Activated CD8-positive, alpha-beta T cell treated with anti-CD3 and anti-CD28 coated beads for 36 hours (primary cell): ENCODE results near the gene TSHZ3. TPM values are rescaled to one million over a fixed set of nuclear protein-coding genes. Genes with fewer than 3 reads are reported as not detected.

ENCODE experiments used
- ATAC-seq: fragments of 200-7000 bp; cut with Tn5 transposase; one replicate; pipeline ENCODE4 v1.10.0; 2021; ENCODE audit warnings: mild to moderate bottlenecking, moderate library complexity
- CTCF ChIA-PET: fragments of 350-600 bp; sonication (Branson Sonifier 250); formaldehyde crosslinking; loops from one replicate; lab custom pipeline; 2021; ENCODE audit warnings: antibody characterized with exemption; lab: Charles Lee
- POLR2A ChIA-PET: fragments of 350-600 bp; sonication (Branson Sonifier 250); formaldehyde crosslinking; loops from one replicate; lab custom pipeline; 2021; ENCODE audit warnings: antibody characterized with exemption; lab: Charles Lee
- DNase-seq: peaks from one replicate; pipeline ENCODE4 v3.0.0-alpha.2; 2020
- H3K27ac Mint-ChIP-seq: one replicate; pipeline ENCODE4 v1.8.0; 2021; ENCODE audit warnings: mild to moderate bottlenecking, mixed read lengths
- H3K27me3 Mint-ChIP-seq: one replicate; pipeline ENCODE4 v1.8.0; 2021; ENCODE audit warnings: mixed read lengths
- H3K36me3 Mint-ChIP-seq: one replicate; pipeline ENCODE4 v1.8.0; 2021; ENCODE audit warnings: low read depth, mixed read lengths
- H3K4me1 Mint-ChIP-seq: one replicate; pipeline ENCODE4 v1.8.0; 2021; ENCODE audit warnings: low read depth, mixed read lengths
- H3K4me3 Mint-ChIP-seq: one replicate; pipeline ENCODE4 v1.8.0; 2021; ENCODE audit warnings: mild to moderate bottlenecking, moderate library complexity, mixed read lengths
- H3K9me3 Mint-ChIP-seq: one replicate; pipeline ENCODE4 v1.8.0; 2021; ENCODE audit warnings: mixed read lengths
- intact Hi-C: fragments of 100-400 bp; cut with micrococcal nuclease; formaldehyde crosslinking; loops from one replicate; pipeline ENCODE4 v1.10.0; 2022
- total RNA-seq, 2 experiments: library from RNA; stranded (reverse); gene quantifications; one replicate each; pipeline ENCODE4 v1.2.3, GENCODE V29; 2021
- TF ChIP-seq, protein P1 (sequence below): fragments of 200-600 bp; IDR thresholded peaks from one replicate; pipeline ENCODE4 v1.8.0; 2022; ENCODE audit warnings: antibody characterized with exemption, mild to moderate bottlenecking

TSHZ3 gene
- total RNA-seq, 2 experiments from 2014 or later: 0.16 to 0.38 TPM

DNA sequence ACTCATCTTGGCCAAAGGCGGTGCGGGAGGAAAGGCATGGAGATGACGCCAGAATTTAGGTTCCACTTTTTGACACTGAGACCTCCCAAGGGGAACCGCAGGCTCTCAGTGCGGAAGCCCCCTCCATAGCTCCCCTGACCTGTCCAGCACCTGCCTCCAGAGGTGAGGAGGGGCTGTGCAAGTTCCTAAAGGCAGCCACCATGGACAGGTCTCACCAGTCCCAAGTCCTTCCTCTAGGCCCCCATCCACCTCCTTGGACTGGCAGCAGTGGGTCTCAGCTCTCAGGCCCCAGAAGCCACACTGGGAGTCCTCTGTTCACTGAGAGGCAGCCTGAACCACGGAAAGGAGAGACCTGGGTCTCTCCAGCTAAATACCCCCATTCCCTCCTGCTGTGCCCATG lies 31.6 kb upstream of the TSHZ3 start:
- H3K36me3 Mint-ChIP-seq: no peaks in the 10 kb centered on the region
- H3K9me3 Mint-ChIP-seq: no peaks in the 10 kb centered on the region
- ChIA-PET POLR2A (no interaction called here), CTCF (no interaction called here)
- intact Hi-C loops: no loop called here
- H3K27me3 Mint-ChIP-seq: peaks cover 15% of the 10 kb centered on the region
- no peak overlapping the region for H3K27ac Mint-ChIP-seq
- no peaks in the 10 kb centered on the region for H3K4me1 Mint-ChIP-seq
- TF ChIP-seq, protein P1, sequence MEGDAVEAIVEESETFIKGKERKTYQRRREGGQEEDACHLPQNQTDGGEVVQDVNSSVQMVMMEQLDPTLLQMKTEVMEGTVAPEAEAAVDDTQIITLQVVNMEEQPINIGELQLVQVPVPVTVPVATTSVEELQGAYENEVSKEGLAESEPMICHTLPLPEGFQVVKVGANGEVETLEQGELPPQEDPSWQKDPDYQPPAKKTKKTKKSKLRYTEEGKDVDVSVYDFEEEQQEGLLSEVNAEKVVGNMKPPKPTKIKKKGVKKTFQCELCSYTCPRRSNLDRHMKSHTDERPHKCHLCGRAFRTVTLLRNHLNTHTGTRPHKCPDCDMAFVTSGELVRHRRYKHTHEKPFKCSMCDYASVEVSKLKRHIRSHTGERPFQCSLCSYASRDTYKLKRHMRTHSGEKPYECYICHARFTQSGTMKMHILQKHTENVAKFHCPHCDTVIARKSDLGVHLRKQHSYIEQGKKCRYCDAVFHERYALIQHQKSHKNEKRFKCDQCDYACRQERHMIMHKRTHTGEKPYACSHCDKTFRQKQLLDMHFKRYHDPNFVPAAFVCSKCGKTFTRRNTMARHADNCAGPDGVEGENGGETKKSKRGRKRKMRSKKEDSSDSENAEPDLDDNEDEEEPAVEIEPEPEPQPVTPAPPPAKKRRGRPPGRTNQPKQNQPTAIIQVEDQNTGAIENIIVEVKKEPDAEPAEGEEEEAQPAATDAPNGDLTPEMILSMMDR: no peak
- DNase-seq: no peak
- ATAC-seq: no peak
- no peak overlapping the region for H3K4me3 Mint-ChIP-seq

DNA sequence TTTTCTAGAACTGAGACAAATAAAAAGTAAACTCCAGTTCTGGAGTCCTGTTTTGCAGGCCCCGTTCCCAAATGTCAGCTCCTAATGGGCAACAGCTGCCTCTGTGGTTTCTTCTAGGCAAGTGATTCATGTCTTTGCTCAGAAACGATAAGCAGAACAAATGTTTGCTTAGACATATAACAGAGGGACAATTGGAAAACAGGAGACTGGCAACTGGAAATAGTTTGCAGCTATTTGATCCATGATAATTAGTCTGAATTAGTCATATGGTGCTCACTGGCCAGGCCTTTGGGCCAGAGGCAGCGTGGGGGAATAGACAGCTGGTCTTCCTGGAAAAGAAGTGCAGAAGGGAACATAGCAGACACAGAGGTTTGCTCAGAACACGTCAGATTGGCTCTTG lies 29.2 kb upstream of the TSHZ3 start:
- ATAC-seq (no peak), DNase-seq (no peak)
- TF ChIP-seq, protein P1: no peak
- ChIA-PET CTCF (no interaction called here), POLR2A (no interaction called here)
- peaks cover 18% of the 10 kb centered on the region for H3K27me3 Mint-ChIP-seq
- no peak overlapping the region for H3K27ac Mint-ChIP-seq
- no peaks in the 10 kb centered on the region for H3K36me3 Mint-ChIP-seq
- peaks cover under 1% of the 10 kb centered on the region for H3K4me1 Mint-ChIP-seq
- intact Hi-C loops: no loop called here
- H3K9me3 Mint-ChIP-seq: no peaks in the 10 kb centered on the region
- H3K4me3 Mint-ChIP-seq: no peak overlapping the region

DNA sequence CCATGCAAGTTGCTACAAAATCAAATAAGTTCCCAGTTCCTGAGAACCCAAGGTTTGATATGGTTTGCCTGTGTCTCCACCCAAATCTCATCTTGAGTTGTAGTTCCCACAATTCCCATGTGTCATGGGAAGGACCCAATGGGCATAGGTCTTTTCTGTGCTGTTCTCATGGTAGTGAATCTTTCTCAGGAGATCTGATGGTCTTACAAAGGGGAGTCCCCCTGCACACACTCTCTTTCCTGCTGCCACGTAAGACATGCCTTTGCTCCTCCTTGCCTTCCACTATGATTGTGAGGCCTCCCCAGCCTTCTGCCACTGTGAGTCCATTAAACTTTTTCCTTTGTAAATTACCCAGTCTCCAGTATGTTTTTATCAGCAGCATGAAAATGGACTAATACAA lies 28.5 kb upstream of the TSHZ3 start:
- TF ChIP-seq, protein P1: no peak
- Mint-ChIP-seq H3K4me1 (peaks cover 6% of the 10 kb centered on the region), H3K4me3 (no peak overlapping the region), H3K36me3 (no peaks in the 10 kb centered on the region), H3K9me3 (no peaks in the 10 kb centered on the region), H3K27ac (no peak overlapping the region), H3K27me3 (peaks cover 16% of the 10 kb centered on the region)
- ChIA-PET CTCF (no interaction called here), POLR2A (no interaction called here)
- ATAC-seq (no peak), DNase-seq (no peak)
- intact Hi-C loops: no loop called here

DNA sequence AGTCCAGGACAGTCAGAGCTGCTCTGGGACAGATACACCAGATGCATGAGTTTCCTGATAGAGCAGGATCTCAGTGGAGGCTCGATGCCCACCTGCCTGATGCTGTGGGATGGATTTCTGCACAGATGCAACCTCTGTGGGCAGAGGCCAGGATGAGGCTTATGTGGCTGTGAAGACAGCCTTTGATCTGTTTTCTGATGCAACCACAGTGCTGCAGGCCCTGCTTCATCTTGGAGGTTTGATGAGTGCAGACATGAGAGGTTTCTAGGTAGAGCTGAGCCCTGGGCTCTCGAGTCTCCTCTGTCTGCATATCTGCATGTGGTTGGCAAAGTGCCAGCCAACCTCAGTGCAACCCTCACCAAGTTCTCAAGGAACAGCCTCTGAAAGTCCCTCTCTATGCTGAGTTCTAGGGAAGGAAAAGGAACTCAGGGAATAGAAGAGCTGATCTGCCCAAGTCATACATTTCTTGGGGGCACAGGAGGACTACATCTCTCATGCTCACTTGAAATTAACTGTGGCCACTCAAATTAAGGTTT lies 23.1 kb upstream of the TSHZ3 start:
- no peaks in the 10 kb centered on the region for H3K36me3 Mint-ChIP-seq
- peak; percentile 38 for DNase-seq
- POLR2A ChIA-PET: no interaction called here
- H3K27me3 Mint-ChIP-seq: peaks cover 22% of the 10 kb centered on the region
- H3K9me3 Mint-ChIP-seq: no peaks in the 10 kb centered on the region
- CTCF ChIA-PET: no interaction called here
- H3K4me3 Mint-ChIP-seq: no peak overlapping the region
- no peak overlapping the region for H3K27ac Mint-ChIP-seq
- peak; percentile 68 for ATAC-seq
- peaks cover 18% of the 10 kb centered on the region for H3K4me1 Mint-ChIP-seq
- TF ChIP-seq, protein P1: no peak
- intact Hi-C loops: no loop called here

DNA sequence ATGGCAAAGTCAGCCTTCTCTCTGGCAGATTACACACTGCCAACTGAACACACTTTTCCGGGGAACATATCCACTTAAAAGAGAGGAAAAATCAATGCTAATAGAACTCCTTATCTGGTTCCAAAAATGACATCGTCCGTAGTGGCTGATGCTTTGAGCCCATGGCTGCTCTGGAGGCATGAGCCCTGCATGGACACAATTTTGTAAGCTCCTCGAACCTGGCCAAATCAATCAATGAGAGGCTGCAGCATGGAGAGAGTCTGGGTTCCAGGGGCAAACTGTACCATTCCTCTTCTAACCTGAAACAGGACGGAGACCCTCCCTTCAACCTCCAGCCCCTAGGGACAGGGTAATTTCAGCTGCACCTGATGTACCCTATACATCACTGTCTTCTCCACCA lies 21.0 kb upstream of the TSHZ3 start:
- ATAC-seq (no peak), DNase-seq (no peak)
- CTCF ChIA-PET: interaction anchor here (1.2 kb wide), 1 partner anchor 32 kb away, joined by 3 read pairs; no protein-coding TSS in a partner anchor
- Mint-ChIP-seq H3K4me3 (no peak overlapping the region), H3K36me3 (no peaks in the 10 kb centered on the region), H3K4me1 (peaks cover 18% of the 10 kb centered on the region), H3K9me3 (no peaks in the 10 kb centered on the region), H3K27me3 (peaks cover 29% of the 10 kb centered on the region), H3K27ac (no peak overlapping the region)
- intact Hi-C loops: no loop called here
- POLR2A ChIA-PET: no interaction called here
- TF ChIP-seq, protein P1: no peak
